Sigmoid colon (tissue), 7 donors: ENCODE results near the gene GRAP2. TPM values are rescaled to one million over a fixed set of nuclear protein-coding genes. Genes with fewer than 3 reads are reported as not detected.

ENCODE experiments used
- DNase-seq: peaks from one replicate; pipeline ENCODE4 v3.0.0-alpha.2; 2019
- H3K27ac ChIP-seq, 4 donors: fragments of 200-600 bp; sonication (generic); one replicate each; pipeline ENCODE4 v1.5.1; 2016 to 2019; ENCODE audit warnings: mild to moderate bottlenecking in 1 of 4
- H3K27me3 ChIP-seq, 3 donors: fragments of 200-600 bp; sonication (generic); one replicate each; pipeline ENCODE4 v1.5.1; 2019; ENCODE audit warnings: mild to moderate bottlenecking in 1 of 3
- H3K36me3 ChIP-seq, 4 donors: fragments of 200-600 bp; sonication (generic); one replicate each; pipeline ENCODE4 v1.5.1; 2016 to 2019
- H3K4me1 ChIP-seq, 4 donors: fragments of 200-600 bp; sonication (generic); one replicate each; pipeline ENCODE4 v1.5.1; 2017 to 2019
- H3K4me3 ChIP-seq, 4 donors: fragments of 200-600 bp; sonication (generic); one replicate each; pipeline ENCODE4 v1.5.1; 2017 to 2019; ENCODE audit warnings: mild to moderate bottlenecking in 2 of 4, moderate library complexity in 1 of 4
- H3K9me3 ChIP-seq, 4 donors: fragments of 200-600 bp in 3 of 4; sonication (generic) in 3 of 4; one replicate each; pipeline versions ENCODE4 v1.5.1 to v1.6.1; 2013 to 2019
- CTCF ChIP-seq, 4 experiments: fragments of 450-650 bp in 3 of 4; fragments of 200-600 bp in 1 of 4; IDR thresholded peaks; one replicate each; pipeline ENCODE4 v1.5.1; 2016 to 2019; ENCODE audit warnings: antibody characterized with exemption in 4 of 4, mild to moderate bottlenecking in 3 of 4, moderate library complexity in 2 of 4
- EP300 ChIP-seq, 4 donors: sonication (generic); formaldehyde crosslinking; IDR thresholded peaks; one replicate each; pipeline ENCODE4 v1.6.1; 2017; ENCODE audit warnings: antibody characterized with exemption in 4 of 4
- POLR2A ChIP-seq, 2 donors: fragments of 450-650 bp; IDR thresholded peaks; one replicate each; pipeline ENCODE4 v1.6.1; 2016; ENCODE audit warnings: antibody characterized with exemption in 2 of 2, mild to moderate bottlenecking in 2 of 2, moderate library complexity in 2 of 2
- POLR2AphosphoS5 ChIP-seq, 4 donors: sonication (generic); formaldehyde crosslinking; IDR thresholded peaks; one replicate each; pipeline ENCODE4 v1.6.1; 2017; ENCODE audit warnings: antibody characterized with exemption in 4 of 4
- WGBS, 2 donors: extraction: QIAGEN DNeasy Blood & Tissue Kit; methylation state at CpG; one replicate each; pipeline ENCODE4 v1.1.7; 2013; 5-methylcytosine and 5-hydroxymethylcytosine counted together
- intact Hi-C: fragments of 100-400 bp; cut with DNase I; formaldehyde crosslinking; loops from one replicate; pipeline ENCODE4 v1.15.1; 2023
- polyA plus RNA-seq, 3 donors: library from polyadenylated mRNA; stranded (reverse); fragments of 200-250 nt; gene quantifications; one replicate each; pipeline ENCODE4 v1.2.3, GENCODE V29; 2013
- small RNA-seq, 3 donors: library from RNA; depleted of rRNA; stranded (forward); fragments of <200 nt; gene quantifications; one replicate each; pipeline ENCODE3, GENCODE V24; 2016
- total RNA-seq, 4 donors: library from RNA; depleted of rRNA; stranded (reverse); fragments of >200 nt; gene quantifications; one replicate each; pipeline ENCODE4 v1.1.0, GENCODE V29; 2016
- donor health status: healthy with polysubstance abuse.
- donor health status: Bipolar disorder and iron deficiency.
- donor health status: healthy.

Gene GRAP2
- total and polyA plus RNA-seq, 7 donors, result 0.46 to 9.7 (median 1.4) TPM

GRCh38 chr22:40021401-40022000, 120.6 kb downstream of the GRAP2 start:
- Histone ChIP-seq H3K27ac (no peak overlapping the region), H3K4me3 (no peak overlapping the region), H3K9me3 (no peaks in the 10 kb centered on the region), H3K27me3 (peaks cover 0 to 20% (median 0%) of the 10 kb centered on the region in 3 donors), H3K4me1 (no peaks in the 10 kb centered on the region), H3K36me3 (no peaks in the 10 kb centered on the region)
- TF ChIP-seq POLR2AphosphoS5 (IDR thresholded peaks at IDR 0.05), result no peak
- no peak for TF ChIP-seq POLR2A (IDR thresholded peaks at IDR 0.05)
- no peak for TF ChIP-seq CTCF (IDR thresholded peaks at IDR 0.05)
- TF ChIP-seq EP300 (IDR thresholded peaks at IDR 0.05), result no peak
- DNase-seq, result no peak
- WGBS, 2 donors, result 93 to 94% methylated on average over 34 of the region's 34 CpGs
- intact Hi-C loops, result no loop called here

GRCh38 chr22:40022536-40023240, 121.8 kb downstream of the GRAP2 start:
- Histone ChIP-seq H3K4me3 (no peak overlapping the region), H3K9me3 (no peaks in the 10 kb centered on the region), H3K27me3 (peaks cover 0 to 20% (median 0%) of the 10 kb centered on the region in 3 donors), H3K36me3 (no peaks in the 10 kb centered on the region), H3K4me1 (no peaks in the 10 kb centered on the region), H3K27ac (no peak overlapping the region)
- intact Hi-C loops, result no loop called here
- TF ChIP-seq EP300 (IDR thresholded peaks at IDR 0.05) (no peak), CTCF (IDR thresholded peaks at IDR 0.05) (no peak), POLR2AphosphoS5 (IDR thresholded peaks at IDR 0.05) (no peak), POLR2A (IDR thresholded peaks at IDR 0.05) (no peak)
- WGBS, 2 donors, result 70 to 80% methylated on average over 11 of the region's 11 CpGs
- DNase-seq, result no peak

Small RNAs within 50 kb of the gene (small RNA-seq; reads per million reads assigned to genes)
- 0 reads per million in 3 donors for gene RN7SKP210

Other genes starting within 250 kb of the GRAP2 start
- gene ENTHD1, start 7.3 kb upstream of the GRAP2 start, total RNA-seq, result not detected
- under 1 TPM in 1 of 3 donors, not detected in 2; 0.09 TPM for gene ENTHD1, start 7.3 kb upstream of the GRAP2 start, polyA plus RNA-seq
- not detected for gene TMA7B, start 59.3 kb downstream of the GRAP2 start, total RNA-seq
- gene TMA7B, start 59.3 kb downstream of the GRAP2 start, polyA plus RNA-seq, result under 1 TPM in 1 of 3 donors, not detected in 2; 0.41 TPM
- under 1 TPM; under 0.01 to 0.71 (median 0.08) TPM for gene FAM83F, start 93.9 kb downstream of the GRAP2 start, total RNA-seq
- 10 to 100 TPM; 10.2 to 19.5 (median 17.8) TPM for gene FAM83F, start 93.9 kb downstream of the GRAP2 start, polyA plus RNA-seq